ENCODE data around the gene CHRNB2. TPM values are rescaled to one million over a fixed set of nuclear protein-coding genes. Genes with fewer than 3 reads are reported as not detected.

The CHRNB2 gene
- total and polyA plus RNA-seq, 2 donors (not counting 3 experiments of a cell fraction or from before 2014, with no cell fraction given): not detected

- Histone ChIP-seq H3K9ac (replicated peaks; ENCODE audit: extremely low read depth, insufficient read depth, low read length) (no peak overlapping the region), H3K9me1 (replicated peaks; ENCODE audit: control insufficient read depth, extremely low read depth, insufficient read depth, low read length) (no peaks in the 10 kb centered on the region), H3K27me3 (ENCODE audit: control insufficient read depth in 2 of 2, insufficient read depth in 2 of 2, low read length in 2 of 2) (no peaks in the 10 kb centered on the region), H3K4me2 (ENCODE audit: insufficient read depth, low read length) (no peak overlapping the region), H2AFZ (ENCODE audit: low read depth, low read length) (no peak overlapping the region), H3K4me3 (replicated peaks in 1 of 3; ENCODE audit: insufficient read depth in 1 of 3, low read depth in 1 of 3, low read length in 3 of 3) (no peak overlapping the region), H3K36me3 (ENCODE audit: control insufficient read depth in 2 of 2, extremely low read depth in 1 of 2, insufficient read depth in 2 of 2, low read length in 2 of 2) (no peaks in the 10 kb centered on the region), H3K27ac (ENCODE audit: insufficient read depth, low read depth, low read length) (no peak overlapping the region), H3K79me2 (ENCODE audit: control insufficient read depth, insufficient read depth, low read length) (no peaks in the 10 kb centered on the region), H3K4me1 (ENCODE audit: control insufficient read depth, extremely low read depth, insufficient read depth, low read length) (peaks cover 6% of the 10 kb centered on the region), H3K9me3 (replicated peaks; ENCODE audit: control insufficient read depth, insufficient read depth, low read length) (no peaks in the 10 kb centered on the region), H4K20me1 (replicated peaks; ENCODE audit: control insufficient read depth, extremely low read depth, insufficient read depth, low read length) (no peaks in the 10 kb centered on the region)
- CTCF ChIA-PET: interaction anchor here (1.1 to 5.5 kb wide), 2 partner anchors 61 to 136 kb away, joined by 3 to 61 read pairs; no protein-coding TSS in a partner anchor
- POLR2A ChIA-PET: no interaction called here
- FAIRE-seq (no peak), DNase-seq (ENCODE audit: low read depth, low spot score) (no peak)
- dilution Hi-C loops (cut with MboI; ENCODE audit: extremely low pct_ligation_motif_present, low sequenced_read_pairs): no loop called here
- BruUV-seq (replicated peaks): no TSS peak
- intact Hi-C loops (cut with micrococcal nuclease): no loop called here
- no peak for TF ChIP-seq GATA2 (IDR thresholded peaks at IDR 0.05; ENCODE audit: insufficient read depth, insufficient read length, low read depth, low read length)
- no peak for TF ChIP-seq EZH2 (IDR thresholded peaks at IDR 0.05; ENCODE audit: borderline replicate concordance, low read depth, low read length, severe bottlenecking)
- no peak for TF ChIP-seq JUN (IDR thresholded peaks at IDR 0.05; ENCODE audit: borderline replicate concordance, insufficient read depth, insufficient read length, low read depth)
- no peak for TF ChIP-seq POLR2AphosphoS5 (IDR thresholded peaks at IDR 0.05; ENCODE audit: insufficient read depth, low read depth, low read length)
- no peak for TF ChIP-seq FOS (IDR thresholded peaks at IDR 0.05; ENCODE audit: borderline replicate concordance, insufficient read depth, low read length)
- no peak for TF ChIP-seq POLR2A (IDR thresholded peaks at IDR 0.05; ENCODE audit: low read depth, low read length)
- TF ChIP-seq MYC (IDR thresholded peaks at IDR 0.05; ENCODE audit: low read depth, low read length): no peak
- TF ChIP-seq, protein P1, sequence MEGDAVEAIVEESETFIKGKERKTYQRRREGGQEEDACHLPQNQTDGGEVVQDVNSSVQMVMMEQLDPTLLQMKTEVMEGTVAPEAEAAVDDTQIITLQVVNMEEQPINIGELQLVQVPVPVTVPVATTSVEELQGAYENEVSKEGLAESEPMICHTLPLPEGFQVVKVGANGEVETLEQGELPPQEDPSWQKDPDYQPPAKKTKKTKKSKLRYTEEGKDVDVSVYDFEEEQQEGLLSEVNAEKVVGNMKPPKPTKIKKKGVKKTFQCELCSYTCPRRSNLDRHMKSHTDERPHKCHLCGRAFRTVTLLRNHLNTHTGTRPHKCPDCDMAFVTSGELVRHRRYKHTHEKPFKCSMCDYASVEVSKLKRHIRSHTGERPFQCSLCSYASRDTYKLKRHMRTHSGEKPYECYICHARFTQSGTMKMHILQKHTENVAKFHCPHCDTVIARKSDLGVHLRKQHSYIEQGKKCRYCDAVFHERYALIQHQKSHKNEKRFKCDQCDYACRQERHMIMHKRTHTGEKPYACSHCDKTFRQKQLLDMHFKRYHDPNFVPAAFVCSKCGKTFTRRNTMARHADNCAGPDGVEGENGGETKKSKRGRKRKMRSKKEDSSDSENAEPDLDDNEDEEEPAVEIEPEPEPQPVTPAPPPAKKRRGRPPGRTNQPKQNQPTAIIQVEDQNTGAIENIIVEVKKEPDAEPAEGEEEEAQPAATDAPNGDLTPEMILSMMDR (IDR thresholded peaks at IDR 0.05; ENCODE audit: extremely low read depth in 1 of 2, insufficient read depth in 1 of 2, low read depth in 1 of 2, low read length in 2 of 2): no peak
- TF ChIP-seq, protein P2, sequence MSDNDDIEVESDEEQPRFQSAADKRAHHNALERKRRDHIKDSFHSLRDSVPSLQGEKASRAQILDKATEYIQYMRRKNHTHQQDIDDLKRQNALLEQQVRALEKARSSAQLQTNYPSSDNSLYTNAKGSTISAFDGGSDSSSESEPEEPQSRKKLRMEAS (IDR thresholded peaks at IDR 0.05; ENCODE audit: insufficient read depth, insufficient read length): no peak
Observed at GRCh38 chr1:154541231-154541630, 26.3 kb upstream of the CHRNB2 start.
